Peyer's patch (tissue), 4 donors: Measurements from ENCODE around the gene CCND2. TPM values are rescaled to one million over a fixed set of nuclear protein-coding genes. Genes with fewer than 3 reads are reported as not detected.

Experiments
- DNase-seq, 3 donors: peaks; one replicate each; pipeline ENCODE4 v3.0.0-alpha.2; 2017 to 2019
- H3K27ac ChIP-seq, 4 donors: fragments of 200-600 bp; sonication (generic); one replicate each; pipeline ENCODE4 v1.5.1; 2016 to 2019
- H3K27me3 ChIP-seq, 2 donors: fragments of 200-600 bp; sonication (generic); one replicate each; pipeline ENCODE4 v1.5.1; 2019
- H3K36me3 ChIP-seq, 3 donors: fragments of 200-600 bp; sonication (generic); one replicate each; pipeline ENCODE4 v1.5.1; 2016 to 2019
- H3K4me1 ChIP-seq, 4 donors: fragments of 200-600 bp; sonication (generic); one replicate each; pipeline ENCODE4 v1.5.1; 2016 to 2019
- H3K4me3 ChIP-seq, 4 donors: fragments of 200-600 bp; sonication (generic); 1 replicate in 3 of 4; 2 replicates in 1 of 4; pipeline ENCODE4 v1.5.1; 2016 to 2019; ENCODE audit warnings: mild to moderate bottlenecking in 1 of 4
- H3K9me3 ChIP-seq, 4 donors: fragments of 200-600 bp; sonication (generic); one replicate each; pipeline ENCODE4 v1.5.1; 2016 to 2019; ENCODE audit warnings: mild to moderate bottlenecking in 1 of 4
- POLR2A ChIP-seq, 2 donors: fragments of 450-650 bp; IDR thresholded peaks; one replicate each; pipeline ENCODE4 v1.5.1; 2017; ENCODE audit warnings: antibody characterized with exemption in 2 of 2, mild to moderate bottlenecking in 2 of 2, moderate library complexity in 2 of 2
- total RNA-seq, 4 donors: library from RNA; depleted of rRNA; stranded (reverse); fragments of >200 nt; gene quantifications; one replicate each; pipeline ENCODE4 v1.1.0, GENCODE V29; 2016
- TF ChIP-seq, protein P1 (sequence below), 6 experiments: fragments of 450-650 bp in 4 of 6; fragments of 200-600 bp in 2 of 6; sonication (generic) in 1 of 6; IDR thresholded peaks; one replicate each; pipeline ENCODE4 v1.5.1; 2017 to 2019; ENCODE audit warnings: antibody characterized with exemption in 6 of 6, mild to moderate bottlenecking in 3 of 6, moderate library complexity in 1 of 6

CCND2 gene
- total RNA-seq, 4 donors from 2014 or later = 72.0 to 162 (median 97.6) TPM

DNA sequence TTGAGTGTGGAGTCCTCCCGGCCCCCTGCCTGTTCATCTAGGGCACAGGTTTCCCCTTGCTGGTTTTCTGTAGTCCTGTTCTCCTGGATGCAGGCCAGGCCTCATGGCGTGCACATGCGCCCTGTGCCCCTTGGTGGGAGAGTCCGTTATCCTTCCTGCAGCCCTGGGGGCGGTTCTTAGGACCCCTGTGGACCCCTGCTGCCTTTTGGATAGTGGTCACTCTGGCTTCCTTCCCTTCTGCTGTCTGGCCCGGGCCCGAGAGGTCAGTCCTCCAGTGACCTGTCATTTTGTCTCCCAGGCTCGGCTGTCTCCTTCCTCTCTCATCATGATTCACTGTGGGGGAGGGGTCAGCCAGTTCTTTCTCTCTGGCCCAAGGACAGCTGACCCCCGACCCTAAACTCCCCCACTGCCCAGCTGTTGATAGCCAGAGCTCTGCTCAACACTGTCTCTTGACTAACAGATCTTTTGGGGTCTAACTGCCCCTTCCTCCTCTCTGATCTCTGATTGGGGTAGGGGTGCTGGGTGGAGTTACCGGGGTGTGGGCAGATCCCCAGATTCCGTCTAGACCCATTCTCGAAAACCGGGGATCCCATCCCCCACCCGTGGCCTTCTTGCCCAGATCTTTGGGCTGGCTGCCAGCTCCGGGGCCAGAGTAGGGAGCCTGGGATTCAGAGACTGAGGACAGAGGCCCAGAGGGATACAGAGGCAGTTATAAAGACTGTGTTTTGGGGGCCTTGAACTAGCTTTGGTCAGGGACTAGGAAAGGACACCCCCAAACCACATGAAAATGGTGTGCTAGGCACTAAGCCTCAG, 7.0 kb downstream of the CCND2 start:
- Histone ChIP-seq H3K4me3 (peak overlapping the region in 1 of 4 donors; percentile 3), H3K27me3 (no peaks in the 10 kb centered on the region), H3K4me1 (peaks cover 0 to 80% (median 9%) of the 10 kb centered on the region in 4 donors), H3K36me3 (peaks cover 0 to 58% (median 0%) of the 10 kb centered on the region in 3 donors), H3K27ac (peak overlapping the region; percentile 26 to 96 (median 65)), H3K9me3 (no peaks in the 10 kb centered on the region)
- DNase-seq = peak in 2 of 3 donors; percentile 62 to 64
- no peak for TF ChIP-seq POLR2A (IDR thresholded peaks at IDR 0.05)
- TF ChIP-seq, protein P1, sequence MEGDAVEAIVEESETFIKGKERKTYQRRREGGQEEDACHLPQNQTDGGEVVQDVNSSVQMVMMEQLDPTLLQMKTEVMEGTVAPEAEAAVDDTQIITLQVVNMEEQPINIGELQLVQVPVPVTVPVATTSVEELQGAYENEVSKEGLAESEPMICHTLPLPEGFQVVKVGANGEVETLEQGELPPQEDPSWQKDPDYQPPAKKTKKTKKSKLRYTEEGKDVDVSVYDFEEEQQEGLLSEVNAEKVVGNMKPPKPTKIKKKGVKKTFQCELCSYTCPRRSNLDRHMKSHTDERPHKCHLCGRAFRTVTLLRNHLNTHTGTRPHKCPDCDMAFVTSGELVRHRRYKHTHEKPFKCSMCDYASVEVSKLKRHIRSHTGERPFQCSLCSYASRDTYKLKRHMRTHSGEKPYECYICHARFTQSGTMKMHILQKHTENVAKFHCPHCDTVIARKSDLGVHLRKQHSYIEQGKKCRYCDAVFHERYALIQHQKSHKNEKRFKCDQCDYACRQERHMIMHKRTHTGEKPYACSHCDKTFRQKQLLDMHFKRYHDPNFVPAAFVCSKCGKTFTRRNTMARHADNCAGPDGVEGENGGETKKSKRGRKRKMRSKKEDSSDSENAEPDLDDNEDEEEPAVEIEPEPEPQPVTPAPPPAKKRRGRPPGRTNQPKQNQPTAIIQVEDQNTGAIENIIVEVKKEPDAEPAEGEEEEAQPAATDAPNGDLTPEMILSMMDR (IDR thresholded peaks at IDR 0.05) = no peak

DNA sequence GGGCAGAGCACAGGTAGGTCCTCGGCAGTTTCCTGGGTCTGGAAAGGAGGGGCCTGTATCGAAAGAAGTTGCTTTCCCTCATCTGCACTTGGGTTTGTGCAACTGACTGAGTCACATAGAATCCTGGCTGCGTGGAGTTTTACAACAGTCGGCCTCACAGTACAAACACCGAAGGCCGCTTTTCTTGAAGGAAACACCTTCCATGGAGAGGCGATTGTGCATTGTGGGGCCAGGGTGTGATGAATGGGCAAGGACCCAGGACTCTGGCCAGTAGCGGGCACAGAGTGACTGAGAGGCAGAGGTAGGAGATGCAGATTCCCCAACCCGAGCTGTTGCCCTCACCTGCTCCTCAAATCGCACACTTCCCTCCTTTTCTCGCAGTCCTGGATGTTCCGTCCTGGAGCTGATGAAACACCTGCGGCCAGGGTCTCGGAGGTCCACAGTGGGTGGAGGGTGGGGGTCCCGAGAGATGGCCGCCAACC, 7.7 kb downstream of the CCND2 start:
- H3K27ac ChIP-seq = peak overlapping the region; percentile 26 to 96 (median 65)
- no peak for TF ChIP-seq POLR2A (IDR thresholded peaks at IDR 0.05)
- TF ChIP-seq, protein P1 (IDR thresholded peaks at IDR 0.05) = no peak
- H3K4me3 ChIP-seq = peak overlapping the region in 1 of 4 donors; percentile 3
- DNase-seq = peak in 2 of 3 donors; percentile 57 to 79
- H3K4me1 ChIP-seq = peaks cover 0 to 82% (median 9%) of the 10 kb centered on the region in 4 donors
- H3K36me3 ChIP-seq = peaks cover 0 to 62% (median 0%) of the 10 kb centered on the region in 3 donors
- no peaks in the 10 kb centered on the region for H3K27me3 ChIP-seq
- H3K9me3 ChIP-seq = no peaks in the 10 kb centered on the region

DNA sequence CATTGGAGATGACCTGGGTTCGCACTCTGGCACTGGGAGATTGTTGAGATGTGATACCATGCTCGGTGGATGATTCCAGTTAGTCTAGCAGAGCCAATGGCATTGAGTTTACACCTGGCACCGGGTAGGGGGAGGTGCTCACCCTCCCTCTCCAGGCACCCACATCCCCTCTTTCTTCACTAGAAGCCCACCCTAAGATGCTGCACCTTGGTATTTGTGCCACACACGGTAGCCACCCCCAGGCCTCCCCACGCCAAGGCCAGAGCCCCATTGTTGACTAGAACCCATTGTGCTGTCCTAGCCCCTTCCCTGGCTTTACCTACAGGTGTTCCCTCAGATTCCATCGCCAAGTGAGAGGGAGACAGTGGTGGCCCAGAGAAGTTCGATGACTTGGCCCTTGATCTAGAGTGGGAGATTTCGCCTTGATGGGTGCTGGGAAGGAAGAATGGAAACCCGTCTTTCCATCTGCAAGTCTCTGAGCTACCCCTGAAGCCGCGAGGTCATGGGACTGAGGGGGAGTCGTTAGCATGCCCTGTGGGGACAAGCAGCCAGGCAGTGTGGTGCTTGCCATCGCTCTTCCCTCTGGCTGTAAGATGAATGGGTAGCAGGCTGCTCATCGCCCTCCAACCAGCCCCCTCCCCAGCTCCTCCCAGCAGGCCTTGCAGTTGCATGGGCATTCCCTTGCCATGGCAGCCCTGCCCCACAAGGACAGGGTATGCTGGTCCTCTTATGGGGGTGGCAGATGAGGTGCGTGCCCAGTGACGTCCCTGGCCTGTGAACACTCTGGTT, 8.7 kb downstream of the CCND2 start:
- TF ChIP-seq POLR2A (IDR thresholded peaks at IDR 0.05) = no peak
- TF ChIP-seq, protein P1 (IDR thresholded peaks at IDR 0.05) = no peak
- DNase-seq = no peak
- Histone ChIP-seq H3K27me3 (no peaks in the 10 kb centered on the region), H3K36me3 (peaks cover 0 to 70% (median 0%) of the 10 kb centered on the region in 3 donors), H3K27ac (no peak overlapping the region), H3K9me3 (no peaks in the 10 kb centered on the region), H3K4me1 (peaks cover 0 to 82% (median 12%) of the 10 kb centered on the region in 4 donors), H3K4me3 (no peak overlapping the region)

DNA sequence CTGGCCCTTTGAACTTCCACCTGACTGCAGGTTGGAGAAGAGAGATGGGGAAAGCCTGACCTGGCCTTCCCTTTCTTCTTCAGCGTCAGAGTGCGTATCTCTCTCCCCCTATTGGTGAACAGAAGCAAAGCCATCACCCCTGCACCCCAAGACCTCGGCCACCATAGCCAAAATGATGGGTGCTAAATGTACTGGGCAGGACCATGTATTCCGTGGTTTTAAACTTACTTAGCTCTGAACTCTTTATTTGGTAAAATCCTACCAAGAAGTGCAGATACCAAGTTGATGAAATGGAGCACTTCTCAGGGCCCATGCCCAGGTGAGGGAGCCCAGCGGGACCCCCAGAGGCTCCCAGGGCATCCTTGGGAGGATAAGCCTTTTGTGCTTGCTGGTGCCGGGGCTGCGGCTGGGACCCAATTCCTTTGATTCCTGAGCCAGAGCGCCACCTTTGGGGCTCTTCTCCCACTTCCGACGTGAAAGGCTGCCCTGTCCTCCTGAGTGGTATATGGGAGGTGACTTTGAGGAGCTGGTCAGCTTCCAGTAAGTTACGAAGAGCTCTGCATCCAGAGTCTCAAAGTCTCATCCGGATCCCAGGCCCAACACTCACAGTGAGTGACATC, 9.4 kb downstream of the CCND2 start:
- H3K4me1 ChIP-seq = peaks cover 0 to 82% (median 14%) of the 10 kb centered on the region in 4 donors
- TF ChIP-seq POLR2A (IDR thresholded peaks at IDR 0.05) = no peak
- TF ChIP-seq, protein P1 (IDR thresholded peaks at IDR 0.05) = peak in 1 of 6 experiments; percentile 13
- no peak for DNase-seq
- H3K27ac ChIP-seq = peak overlapping the region in 1 of 4 donors; percentile 45
- H3K27me3 ChIP-seq = no peaks in the 10 kb centered on the region
- H3K9me3 ChIP-seq = no peaks in the 10 kb centered on the region
- no peak overlapping the region for H3K4me3 ChIP-seq
- H3K36me3 ChIP-seq = peaks cover 0 to 70% (median 0%) of the 10 kb centered on the region in 3 donors
